ENCODE measurements around the gene ZNF511.

- TF ChIP-seq CTCF (conservative IDR thresholded peaks at IDR 0.05 in 1 of 2, IDR thresholded peaks at IDR 0.05 in 1 of 2; ENCODE audit: extremely low read depth in 1 of 2, insufficient read depth in 1 of 2, low read depth in 1 of 2, low read length in 2 of 2) (no peak), EZH2 (IDR thresholded peaks at IDR 0.05; ENCODE audit: borderline replicate concordance, low read length) (no peak)
Measured at GRCh38 chr10:133267829-133268228, 40.9 kb upstream of the ZNF511 start.
